ENCODE data around the gene TRERF1. TPM values are rescaled to one million over a fixed set of nuclear protein-coding genes. Genes with fewer than 3 reads are reported as not detected.

The TRERF1 gene
- total RNA-seq, 1 donor from 2014 or later, result 7.3 TPM

DNA sequence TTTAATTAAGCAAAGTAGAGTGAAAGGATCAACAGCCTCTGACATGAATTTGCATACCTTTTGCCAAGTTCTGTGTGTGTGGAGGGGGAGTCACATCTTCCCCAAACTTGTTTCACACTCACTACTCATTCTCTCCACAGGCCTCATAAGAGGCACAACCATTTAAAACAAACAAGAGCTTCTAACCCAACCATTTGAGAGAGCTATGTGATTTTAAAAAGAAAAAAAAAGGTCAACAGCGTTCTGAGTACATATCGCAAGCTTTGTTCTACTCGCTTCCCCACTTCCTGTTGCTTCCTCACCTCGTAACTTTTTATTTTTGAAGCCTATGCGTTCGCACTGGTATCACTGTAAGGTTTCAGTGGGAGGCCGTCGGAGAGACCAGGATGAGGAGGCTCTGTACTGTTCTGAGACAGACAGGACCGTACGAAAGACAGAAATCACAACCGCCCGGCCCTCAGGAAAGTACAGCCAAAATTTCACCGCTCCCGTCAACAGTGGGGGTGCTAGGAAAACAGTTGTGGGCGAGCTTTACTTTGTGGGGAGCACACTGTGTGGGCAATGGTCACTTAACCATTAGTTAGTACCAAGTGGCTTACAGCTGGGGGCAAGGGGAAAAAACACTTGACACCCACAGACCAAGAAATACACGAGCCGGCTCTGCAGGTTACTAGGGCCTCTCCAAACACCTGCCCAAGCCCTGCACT is 61.3 kb downstream of the TRERF1 start:
- peak; percentile 20 for ATAC-seq

- ATAC-seq, result no peak
These were observed 62.0 kb downstream of the TRERF1 start for GRCh38 chr6:42389736-42390135.

GRCh38 chr6:42388046-42388445 is 63.7 kb downstream of the TRERF1 start:
- ATAC-seq, result no peak

DNA sequence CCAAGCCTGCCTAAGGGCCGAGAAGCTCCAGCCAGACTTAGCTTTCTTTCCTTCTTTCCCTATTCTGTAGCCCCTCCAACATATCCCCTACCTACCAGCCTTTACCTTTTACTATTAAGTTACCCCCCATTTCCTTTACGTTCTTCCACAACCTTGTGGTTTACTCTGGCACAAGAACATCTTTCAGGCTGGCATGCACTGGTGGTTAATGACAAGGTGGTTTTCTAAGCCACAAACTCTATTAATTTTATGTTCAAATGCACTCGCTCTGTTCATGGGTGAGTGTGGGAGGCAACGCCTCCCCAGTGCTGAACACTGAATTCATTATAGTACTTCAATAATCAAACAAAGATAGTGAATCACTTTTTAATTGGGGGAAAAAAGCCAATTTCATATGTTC is 64.4 kb downstream of the TRERF1 start:
- ATAC-seq, result no peak

DNA sequence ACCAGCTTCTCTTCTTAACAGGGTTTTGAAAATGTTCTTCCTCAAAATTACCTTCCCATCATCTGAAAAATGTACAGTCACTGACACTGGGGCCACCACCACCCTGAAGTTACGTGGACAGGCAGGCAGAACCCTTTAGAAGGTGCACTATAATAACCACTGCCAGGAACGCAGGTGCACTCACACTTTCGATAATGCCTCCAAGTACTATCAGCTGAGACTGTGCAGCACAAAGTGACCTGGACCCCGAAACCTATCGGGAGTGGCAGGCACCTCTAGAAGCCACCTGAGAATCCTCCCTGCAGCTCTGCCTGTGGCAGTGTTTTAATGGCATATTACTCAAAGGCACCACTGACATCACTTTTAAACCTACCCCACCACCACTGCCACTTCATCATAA is 66.4 kb downstream of the TRERF1 start:
- ATAC-seq, result no peak

- no peak for ATAC-seq
These were observed 68.1 kb downstream of the TRERF1 start for GRCh38 chr6:42383421-42384205.

DNA sequence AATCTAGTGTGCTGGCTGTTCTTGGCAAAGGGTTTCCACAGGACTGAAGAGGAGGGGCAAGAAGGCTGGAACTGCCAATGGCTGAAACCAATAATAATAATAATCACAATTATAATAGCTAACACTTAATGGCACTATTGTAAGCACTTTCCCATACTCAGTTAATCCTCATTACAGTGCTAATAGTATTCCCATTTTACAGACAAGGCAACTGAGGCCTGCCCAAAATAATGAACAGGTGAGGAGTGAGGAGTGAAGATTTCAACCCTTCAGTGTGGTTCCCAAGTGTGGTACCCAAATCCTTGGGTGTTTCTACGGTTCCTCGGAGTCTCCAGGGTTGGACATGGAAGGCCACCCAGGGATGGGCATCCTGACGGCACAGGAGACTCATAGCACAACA is 69.9 kb downstream of the TRERF1 start:
- ATAC-seq, result no peak

GRCh38 chr6:42380228-42380979 is 71.3 kb downstream of the TRERF1 start:
- no peak for ATAC-seq

GRCh38 chr6:42378536-42378935 is 73.2 kb downstream of the TRERF1 start:
- no peak for ATAC-seq

GRCh38 chr6:42378125-42378524 is 73.6 kb downstream of the TRERF1 start:
- ATAC-seq, result no peak

DNA sequence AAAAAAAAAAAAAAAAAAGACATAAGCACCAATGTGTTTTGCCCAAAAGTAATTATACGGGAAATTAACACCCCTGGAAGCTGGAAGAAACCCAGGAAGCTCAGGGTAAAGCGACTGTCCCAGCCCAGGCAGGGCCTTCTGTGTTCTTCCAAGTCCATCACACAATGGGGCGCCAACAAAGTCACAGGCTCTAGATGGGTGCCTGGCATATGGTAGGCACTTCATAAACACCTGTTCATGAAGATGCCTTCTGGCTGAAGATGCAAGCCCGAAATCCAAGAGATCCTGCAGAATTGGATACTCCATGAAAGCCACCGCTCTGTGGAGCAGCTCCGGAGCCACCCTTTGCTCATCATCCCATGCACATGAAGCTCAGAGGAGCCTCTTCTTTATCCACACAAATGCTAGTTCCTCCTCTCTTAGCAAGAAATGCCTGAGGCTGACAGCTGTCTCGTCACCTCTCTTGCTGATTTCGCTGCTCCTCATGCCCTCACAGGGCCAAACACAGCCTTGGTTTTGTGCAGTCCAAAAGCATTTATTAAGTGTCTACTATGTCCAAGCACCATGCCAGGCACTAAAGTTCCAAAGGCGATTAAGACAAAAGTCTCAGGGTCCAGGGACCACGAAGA is 76.6 kb downstream of the TRERF1 start:
- no peak for ATAC-seq

DNA sequence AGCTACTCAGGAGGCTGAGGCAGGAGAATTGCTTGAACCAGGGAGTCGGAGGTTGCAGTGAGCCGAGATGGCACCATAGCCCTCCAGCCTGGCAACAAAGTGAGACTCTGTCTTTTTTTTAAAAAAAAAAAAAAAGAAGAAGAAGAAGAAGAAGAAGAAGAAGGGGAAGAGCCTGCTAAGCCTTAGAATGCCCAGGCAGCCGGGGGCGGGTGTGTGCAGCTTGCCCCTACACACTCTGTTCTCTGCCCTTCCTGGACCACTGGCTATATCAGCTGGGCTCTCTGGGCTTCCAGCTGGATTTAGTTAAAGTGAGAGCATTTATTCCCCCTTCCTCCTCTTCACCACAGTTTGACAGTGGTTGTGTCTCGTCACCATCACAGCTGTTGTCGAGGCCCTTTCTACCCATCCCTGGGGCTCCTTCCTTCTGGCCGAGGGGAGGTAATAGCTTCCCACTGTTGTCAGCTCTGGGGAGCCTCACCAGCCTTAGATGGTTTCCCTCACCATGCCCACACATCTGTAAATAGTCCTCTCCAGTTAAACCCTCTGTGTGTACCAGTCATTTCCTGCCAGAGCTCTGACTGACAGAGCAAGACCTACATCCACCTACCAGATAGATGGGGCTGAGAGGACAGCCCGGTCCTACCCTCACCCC is 77.6 kb downstream of the TRERF1 start:
- no peak for ATAC-seq

- ATAC-seq, result no peak
These were observed 79.0 kb downstream of the TRERF1 start for GRCh38 chr6:42372699-42373098.

- no peak for ATAC-seq
These were observed 81.3 kb downstream of the TRERF1 start for GRCh38 chr6:42370323-42370985.

DNA sequence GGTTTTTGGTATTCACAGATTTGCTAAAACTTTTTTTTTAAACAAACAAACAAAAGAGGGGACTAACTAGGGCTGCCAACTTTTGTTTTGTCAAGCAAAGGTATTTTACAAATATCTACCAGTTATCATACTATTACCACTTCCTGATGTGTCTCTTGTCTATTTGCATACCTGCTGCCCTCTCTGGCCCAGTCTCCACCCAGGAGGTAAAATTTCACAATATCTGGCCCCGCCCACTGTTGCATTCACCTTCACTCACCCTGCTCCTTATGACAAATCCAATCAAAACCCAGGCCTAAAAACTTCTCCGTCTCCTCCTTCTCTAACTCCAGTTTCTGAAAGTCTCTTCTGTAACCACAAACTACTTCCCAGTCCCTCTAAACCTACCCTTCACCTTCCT is 82.2 kb downstream of the TRERF1 start:
- ATAC-seq, result peak; percentile 71

GRCh38 chr6:42368181-42368580 is 83.5 kb downstream of the TRERF1 start:
- no peak for ATAC-seq

DNA sequence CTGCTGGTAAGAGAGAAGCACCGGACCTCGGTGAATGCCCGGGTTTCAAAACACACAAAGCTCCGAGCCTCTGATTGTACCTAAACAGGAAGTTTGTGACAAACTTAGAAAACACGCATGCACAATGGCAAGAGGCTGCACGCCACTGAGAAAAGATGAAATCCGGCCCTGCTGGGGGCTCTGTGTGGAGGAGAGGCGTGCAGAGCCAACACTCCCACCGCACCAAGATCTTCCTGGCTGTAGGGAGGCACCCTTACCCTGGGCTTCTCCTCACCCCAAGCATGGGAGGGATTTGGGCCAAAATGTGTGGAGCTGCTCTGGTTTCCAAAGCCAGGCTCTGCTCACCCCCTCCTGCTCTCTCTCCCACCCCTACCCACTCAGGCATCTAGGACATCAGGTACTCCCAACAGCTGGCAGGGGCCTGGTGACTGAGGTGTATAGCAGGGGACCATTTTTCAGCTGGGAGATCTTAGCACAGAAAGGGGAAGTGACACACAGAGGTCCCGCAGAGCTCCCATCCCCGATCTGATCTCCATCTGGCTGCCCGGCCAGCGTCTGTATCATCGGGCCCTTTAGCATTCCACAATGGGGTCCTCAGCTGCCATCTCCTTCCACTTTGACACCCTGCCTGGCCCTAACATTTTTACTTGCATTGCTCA is 84.2 kb downstream of the TRERF1 start:
- peak; percentile 8 for ATAC-seq

- ATAC-seq, result no peak
These were observed 84.8 kb downstream of the TRERF1 start for GRCh38 chr6:42366999-42367352.

- ATAC-seq, result no peak
These were observed 85.6 kb downstream of the TRERF1 start for GRCh38 chr6:42366011-42366705.

GRCh38 chr6:42365021-42365420 is 86.7 kb downstream of the TRERF1 start:
- peak; percentile 75 for ATAC-seq
